ENCODE measurements around the gene SFI1. TPM values are rescaled to one million over a fixed set of nuclear protein-coding genes. Genes with fewer than 3 reads are reported as not detected.
A peak's percentile ranks its signal among the peaks of the same experiment; 100 is the strongest.

SFI1 gene, protein sequence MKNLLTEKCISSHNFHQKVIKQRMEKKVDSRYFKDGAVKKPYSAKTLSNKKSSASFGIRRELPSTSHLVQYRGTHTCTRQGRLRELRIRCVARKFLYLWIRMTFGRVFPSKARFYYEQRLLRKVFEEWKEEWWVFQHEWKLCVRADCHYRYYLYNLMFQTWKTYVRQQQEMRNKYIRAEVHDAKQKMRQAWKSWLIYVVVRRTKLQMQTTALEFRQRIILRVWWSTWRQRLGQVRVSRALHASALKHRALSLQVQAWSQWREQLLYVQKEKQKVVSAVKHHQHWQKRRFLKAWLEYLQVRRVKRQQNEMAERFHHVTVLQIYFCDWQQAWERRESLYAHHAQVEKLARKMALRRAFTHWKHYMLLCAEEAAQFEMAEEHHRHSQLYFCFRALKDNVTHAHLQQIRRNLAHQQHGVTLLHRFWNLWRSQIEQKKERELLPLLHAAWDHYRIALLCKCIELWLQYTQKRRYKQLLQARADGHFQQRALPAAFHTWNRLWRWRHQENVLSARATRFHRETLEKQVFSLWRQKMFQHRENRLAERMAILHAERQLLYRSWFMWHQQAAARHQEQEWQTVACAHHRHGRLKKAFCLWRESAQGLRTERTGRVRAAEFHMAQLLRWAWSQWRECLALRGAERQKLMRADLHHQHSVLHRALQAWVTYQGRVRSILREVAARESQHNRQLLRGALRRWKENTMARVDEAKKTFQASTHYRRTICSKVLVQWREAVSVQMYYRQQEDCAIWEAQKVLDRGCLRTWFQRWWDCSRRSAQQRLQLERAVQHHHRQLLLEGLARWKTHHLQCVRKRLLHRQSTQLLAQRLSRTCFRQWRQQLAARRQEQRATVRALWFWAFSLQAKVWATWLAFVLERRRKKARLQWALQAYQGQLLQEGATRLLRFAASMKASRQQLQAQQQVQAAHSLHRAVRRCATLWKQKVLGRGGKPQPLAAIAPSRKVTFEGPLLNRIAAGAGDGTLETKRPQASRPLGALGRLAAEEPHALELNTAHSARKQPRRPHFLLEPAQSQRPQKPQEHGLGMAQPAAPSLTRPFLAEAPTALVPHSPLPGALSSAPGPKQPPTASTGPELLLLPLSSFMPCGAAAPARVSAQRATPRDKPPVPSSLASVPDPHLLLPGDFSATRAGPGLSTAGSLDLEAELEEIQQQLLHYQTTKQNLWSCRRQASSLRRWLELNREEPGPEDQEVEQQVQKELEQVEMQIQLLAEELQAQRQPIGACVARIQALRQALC
- total RNA-seq (2014; rRNA removed; shearing (Covaris generic)) = 17.5 and 21.6 TPM in 2 replicates
- 9.0 and 10.1 TPM in 2 replicates for polyA plus RNA-seq (2016; fragmentation: Nextera tagmentation; extraction: Ambion mirVana)

DNA sequence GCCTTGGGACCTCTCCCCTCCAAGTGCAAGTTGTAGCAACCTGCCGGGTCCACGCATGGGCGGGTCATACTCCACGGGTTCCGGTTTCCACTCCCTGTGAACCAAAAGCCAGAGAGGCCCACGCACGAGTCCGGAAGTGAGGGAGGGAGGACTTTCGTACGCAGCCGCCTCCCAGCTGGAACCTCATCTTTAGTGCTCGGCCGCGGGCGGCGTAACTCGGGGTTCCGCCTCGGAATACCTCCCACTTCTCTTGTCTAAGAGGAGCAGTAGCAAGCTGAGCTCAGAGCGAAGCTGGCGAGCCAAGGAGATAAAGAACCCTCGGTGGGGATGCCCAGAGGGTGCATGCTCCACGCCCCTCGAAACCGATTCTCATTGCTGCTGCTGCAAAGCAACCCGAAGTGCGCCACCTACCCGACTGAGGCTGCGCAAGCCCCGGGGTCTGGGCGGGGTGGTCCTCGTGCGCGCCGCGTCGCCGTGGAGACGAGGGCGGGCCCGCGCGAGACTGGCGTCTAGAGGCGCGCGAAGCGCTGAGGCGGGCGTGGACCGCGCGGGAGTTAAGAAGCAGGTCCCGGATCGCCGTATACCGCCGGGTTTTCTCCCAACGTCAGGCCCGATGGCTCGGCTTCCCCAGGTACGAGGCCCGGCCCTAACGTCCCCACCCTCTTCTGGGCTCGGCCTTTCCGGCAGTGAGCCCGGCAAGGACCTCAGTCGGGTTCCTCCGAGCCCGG, at the start of gene SFI1:
Gene SFI1 (plus strand): TSS at position 530 of the 728 bp plus-strand sequence. CDS start 11,749 bp downstream, outside the sequence.
- TF ChIP-seq EZH2phosphoT487 (IDR thresholded peaks at IDR 0.05; ENCODE audit: insufficient read depth, low read depth) (no peak), EZH2 (IDR thresholded peaks at IDR 0.05; ENCODE audit: insufficient read depth, poor library complexity, severe bottlenecking) (no peak)
- WGBS, 2 experiments (ENCODE audit: low coverage in 1 of 2, low lambda C conversion rate in 2 of 2, missing lambda C conversion rate in 2 of 2) = 0 to 2% methylated on average over 66 to 67 of the region's 70 CpGs

DNA sequence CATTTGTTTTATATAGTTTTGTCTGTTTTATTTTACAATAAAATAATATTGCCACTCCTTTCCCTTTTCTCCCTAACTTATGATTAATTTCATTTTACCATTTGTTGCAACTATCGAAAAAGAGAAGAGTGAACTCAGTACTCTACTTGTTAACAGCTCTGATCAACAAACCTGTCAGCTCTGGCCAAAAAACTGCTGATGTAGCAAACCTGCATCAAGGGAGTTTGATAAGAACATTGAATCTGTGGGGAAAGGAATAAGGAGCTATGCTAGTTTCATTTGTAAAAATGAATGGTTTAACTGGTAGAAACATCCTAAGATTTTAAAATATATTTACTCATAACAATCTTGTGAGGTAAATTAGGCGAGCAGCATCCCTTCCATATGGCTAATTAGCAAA, 49.6 kb upstream of the SFI1 start:
- in situ Hi-C loops (cut with MboI) = no loop called here
- Histone ChIP-seq H3K9ac (no peak overlapping the region), H3K4me3 (no peak overlapping the region), H3F3A (ENCODE audit: insufficient read depth) (peaks cover 28% of the 10 kb centered on the region; the same call in 1 of the 2 replicates), H3K27ac (no peak overlapping the region), H3K4me2 (ENCODE audit: unreplicated experiment) (no peak overlapping the region), H3K36me3 (ENCODE audit: low read depth) (peaks cover 21% of the 10 kb centered on the region), H3K9me3 (ENCODE audit: low read depth) (no peaks in the 10 kb centered on the region), H4K20me1 (ENCODE audit: insufficient read depth) (no peaks in the 10 kb centered on the region), H3K79me2 (ENCODE audit: insufficient read depth) (no peaks in the 10 kb centered on the region), H3K27me3 (replicated peaks; ENCODE audit: insufficient read depth) (no peaks in the 10 kb centered on the region), H2AFZ (no peak overlapping the region), H3K4me1 (ENCODE audit: insufficient read depth) (no peaks in the 10 kb centered on the region), H3K9me2 (ENCODE audit: insufficient read depth) (no peaks in the 10 kb centered on the region)
- no peak for DNase-seq
- WGBS, 2 experiments (ENCODE audit: low coverage in 1 of 2, low lambda C conversion rate in 2 of 2, missing lambda C conversion rate in 2 of 2) = 96 to 98% methylated on average over 2 of the region's 2 CpGs
- TF ChIP-seq EZH2phosphoT487 (IDR thresholded peaks at IDR 0.05; ENCODE audit: insufficient read depth, low read depth) (no peak), EZH2 (IDR thresholded peaks at IDR 0.05; ENCODE audit: insufficient read depth, poor library complexity, severe bottlenecking) (no peak)

More for the DNA sequence above, at the start of gene SFI1:
- no peaks in the 10 kb centered on the region for H3K9me2 ChIP-seq (ENCODE audit: insufficient read depth)
- H4K20me1 ChIP-seq (ENCODE audit: insufficient read depth) = no peaks in the 10 kb centered on the region
- peak; percentile 96 for DNase-seq
- H3K27ac ChIP-seq = peak within 1 kb of the TSS; percentile 80
- peaks cover under 1% of the 10 kb centered on the region; the same call in 1 of the 2 replicates for H3K4me1 ChIP-seq (ENCODE audit: insufficient read depth)
- H3K36me3 ChIP-seq (ENCODE audit: low read depth) = no peaks in the 10 kb centered on the region
- no peaks in the 10 kb centered on the region for H3K27me3 ChIP-seq (replicated peaks; ENCODE audit: insufficient read depth)
- no peaks in the 10 kb centered on the region for H3K9me3 ChIP-seq (ENCODE audit: low read depth)
- peak within 1 kb of the TSS; percentile 83 for H3K9ac ChIP-seq
- H3K79me2 ChIP-seq (ENCODE audit: insufficient read depth) = peaks cover 32% of the 10 kb centered on the region
- H3K4me3 ChIP-seq = peak within 1 kb of the TSS; percentile 95
- peaks cover 12% of the 10 kb centered on the region; the same call in 1 of the 2 replicates for H3F3A ChIP-seq (ENCODE audit: insufficient read depth)
- in situ Hi-C loops (cut with MboI) = no loop called here
- H2AFZ ChIP-seq = peak within 1 kb of the TSS; percentile 99
- peak within 1 kb of the TSS; percentile 87 for H3K4me2 ChIP-seq (ENCODE audit: unreplicated experiment)

DNA sequence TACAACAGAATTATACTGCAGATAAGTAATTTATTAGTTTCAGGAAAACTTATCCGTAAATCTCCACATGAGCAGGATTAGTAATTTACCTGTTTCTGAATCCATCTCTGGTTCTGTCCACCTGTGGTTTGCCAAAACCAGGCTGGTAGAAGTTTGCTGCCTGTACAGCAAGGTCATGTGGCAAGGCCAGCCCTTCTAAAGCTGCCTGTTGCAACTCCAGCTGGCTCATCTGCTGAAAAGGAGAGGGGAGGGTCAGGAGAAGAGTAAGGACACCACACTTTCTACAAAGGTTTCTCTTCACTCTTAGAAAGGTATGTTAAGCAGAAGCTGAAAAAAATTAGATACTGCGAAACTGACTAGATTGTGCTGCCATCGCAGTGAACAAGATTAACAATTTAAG, 49.0 kb upstream of the SFI1 start:
- Histone ChIP-seq H3K4me3 (no peak overlapping the region), H3K79me2 (ENCODE audit: insufficient read depth) (no peaks in the 10 kb centered on the region), H3K9me3 (ENCODE audit: low read depth) (no peaks in the 10 kb centered on the region), H3K27me3 (replicated peaks; ENCODE audit: insufficient read depth) (no peaks in the 10 kb centered on the region), H3K4me1 (ENCODE audit: insufficient read depth) (0 out of 2 replicates have a peak, but pooled peaks cover 4% of the 10 kb centered on the region), H3F3A (ENCODE audit: insufficient read depth) (peaks cover 28% of the 10 kb centered on the region; the same call in 1 of the 2 replicates), H3K36me3 (ENCODE audit: low read depth) (peaks cover 18% of the 10 kb centered on the region), H3K27ac (no peak overlapping the region), H3K4me2 (ENCODE audit: unreplicated experiment) (no peak overlapping the region), H3K9ac (no peak overlapping the region), H3K9me2 (ENCODE audit: insufficient read depth) (no peaks in the 10 kb centered on the region), H2AFZ (no peak overlapping the region), H4K20me1 (ENCODE audit: insufficient read depth) (no peaks in the 10 kb centered on the region)
- in situ Hi-C loops (cut with MboI) = no loop called here
- TF ChIP-seq EZH2phosphoT487 (IDR thresholded peaks at IDR 0.05; ENCODE audit: insufficient read depth, low read depth) = no peak
- TF ChIP-seq EZH2 (IDR thresholded peaks at IDR 0.05; ENCODE audit: insufficient read depth, poor library complexity, severe bottlenecking) = no peak
- WGBS, 2 experiments (ENCODE audit: low coverage in 1 of 2, low lambda C conversion rate in 2 of 2, missing lambda C conversion rate in 2 of 2) = 96 to 100% methylated on average over 3 of the region's 3 CpGs
- peak; percentile 13 for DNase-seq
